GM12878 (cell line): ENCODE measurements around the gene NMNAT3. TPM values are rescaled to one million over a fixed set of nuclear protein-coding genes. Genes with fewer than 3 reads are reported as not detected.

ENCODE experiments used
- ATAC-seq: fragments of 200-7000 bp; cut with Tn5 transposase; 3 replicates; pipeline ENCODE4 v1.9.1; 2020; ENCODE audit warnings: mild to moderate bottlenecking, moderate library complexity
- BruUV-seq: library from RNA; stranded (reverse); fragments of 400-500 nt; replicated peaks from 2 replicates; lab custom pipeline; 2021; lab: Mats Ljungman, UMichigan
- CTCF ChIA-PET: fragments of 300-600 bp; sonication (Branson Sonifier 250); formaldehyde crosslinking; extraction: SDS; loops from one replicate; lab custom pipeline; 2021; ENCODE audit warnings: inconsistent platforms; lab: Yijun Ruan, JAX
- POLR2A ChIA-PET: fragments of 350-600 bp; formaldehyde crosslinking; extraction: SDS; loops from one replicate; lab custom pipeline; 2021; ENCODE audit warnings: inconsistent platforms; lab: Charles Lee
- RAD21 ChIA-PET: fragments of 300-600 bp; sonication (Branson Sonifier 250); formaldehyde crosslinking; loops from one replicate; lab custom pipeline; 2023; ENCODE audit warnings: antibody characterized with exemption; ENCODE audit not compliant: unreplicated experiment; lab: Charles Lee
- SMC1A ChIA-PET: fragments of 300-600 bp; sonication (Branson Sonifier 250); formaldehyde crosslinking; loops from one replicate; lab custom pipeline; 2023; ENCODE audit not compliant: unreplicated experiment, uncharacterized antibody; lab: Charles Lee
- DNase-seq: peaks from one replicate; pipeline ENCODE4 v3.0.0-alpha.2; 2011; ENCODE audit warnings: low read depth, low spot score
- FAIRE-seq: peaks from 3 replicates; lab custom pipeline; 2011; peaks lifted over from hg19 to GRCh38; lab: Jason Lieb, UNC
- H2AFZ ChIP-seq: 2 replicates; pipeline ENCODE4 v1.6.0; 2011; ENCODE audit warnings: low read depth, low read length, control low read depth; ENCODE audit not compliant: control insufficient read depth
- H3K27ac ChIP-seq: 2 replicates; pipeline ENCODE4 v1.5.1; 2011; ENCODE audit warnings: control low read depth; ENCODE audit not compliant: control insufficient read depth, insufficient read depth
- H3K27me3 ChIP-seq, 2 experiments: replicated peaks in 1 of 2; 2 replicates each; pipeline versions ENCODE4 v1.6.0 to v1.6.1; 2011; ENCODE audit warnings: low read length in 1 of 2; ENCODE audit not compliant: control insufficient read depth in 2 of 2, insufficient read depth in 2 of 2
- H3K36me3 ChIP-seq, 2 experiments: 2 replicates each; pipeline ENCODE4 v1.5.1; 2011; ENCODE audit warnings: low read length in 1 of 2; ENCODE audit not compliant: control insufficient read depth in 2 of 2, insufficient read depth in 2 of 2
- H3K4me1 ChIP-seq: 2 replicates; pipeline ENCODE4 v1.6.1; 2011; ENCODE audit warnings: mild to moderate bottlenecking, low read length, moderate library complexity, mixed read lengths; ENCODE audit not compliant: control insufficient read depth, insufficient read depth
- H3K4me2 ChIP-seq: 2 replicates; pipeline ENCODE4 v1.6.0; 2011; ENCODE audit warnings: control low read depth; ENCODE audit not compliant: control insufficient read depth, insufficient read depth
- H3K4me3 ChIP-seq: fragments of 200-600 bp; sonication (generic); 2 replicates; pipeline ENCODE4 v1.5.1; 2016
- H3K79me2 ChIP-seq: 2 replicates; pipeline ENCODE4 v1.6.0; 2011; ENCODE audit warnings: low read length; ENCODE audit not compliant: control insufficient read depth, insufficient read depth
- H3K9ac ChIP-seq: 2 replicates; pipeline ENCODE4 v1.8.0; 2011; ENCODE audit warnings: low read length, control low read depth, mixed read lengths; ENCODE audit not compliant: control insufficient read depth, insufficient read depth
- H3K9me3 ChIP-seq: replicated peaks from 3 replicates; pipeline ENCODE4 v1.5.1; 2011; ENCODE audit warnings: mild to moderate bottlenecking, low read length; ENCODE audit not compliant: control insufficient read depth, insufficient read depth
- H4K20me1 ChIP-seq: 2 replicates; pipeline ENCODE4 v1.6.0; 2011; ENCODE audit not compliant: control insufficient read depth, insufficient read depth
- ATF3 ChIP-seq: IDR thresholded peaks from 2 replicates; pipeline ENCODE4 v1.6.1; 2011; ENCODE audit warnings: low read depth, mild to moderate bottlenecking, low read length, moderate library complexity, borderline replicate concordance; ENCODE audit errors: extremely low read depth
- EGR1 ChIP-seq, 2 experiments: IDR thresholded peaks; 1 replicate in 1 of 2; 2 replicates in 1 of 2; pipeline ENCODE4 v1.6.1; 2011 to 2012; ENCODE audit warnings: low read depth in 2 of 2, low read length in 2 of 2, borderline replicate concordance in 1 of 2, mild to moderate bottlenecking in 1 of 2, moderate library complexity in 1 of 2
- FOXK2 ChIP-seq: fragments of 450-650 bp; IDR thresholded peaks from 2 replicates; pipeline ENCODE4 v1.6.1; 2017; ENCODE audit warnings: mild to moderate bottlenecking, moderate library complexity
- GATAD2B ChIP-seq: fragments of 450-650 bp; conservative IDR thresholded peaks from 2 replicates; pipeline ENCODE4 v1.6.1; 2017; ENCODE audit warnings: low read depth, mild to moderate bottlenecking, moderate library complexity
- JUNB ChIP-seq: IDR thresholded peaks from 2 replicates; pipeline ENCODE4 v1.6.1; 2016; ENCODE audit warnings: antibody characterized with exemption, mild to moderate bottlenecking
- PBX3 ChIP-seq: IDR thresholded peaks from 2 replicates; pipeline ENCODE4 v1.6.1; 2011; ENCODE audit warnings: mild to moderate bottlenecking, low read depth, low read length, moderate library complexity; ENCODE audit not compliant: insufficient replicate concordance
- RB1 ChIP-seq: fragments of 450-650 bp; formaldehyde crosslinking; IDR thresholded peaks from 2 replicates; pipeline ENCODE4 v1.6.1; 2017; ENCODE audit warnings: mild to moderate bottlenecking, borderline replicate concordance
- RUNX3 ChIP-seq: IDR thresholded peaks from 2 replicates; pipeline ENCODE4 v1.6.1; 2012; ENCODE audit warnings: low read length, inconsistent platforms
- ZBTB33 ChIP-seq: fragments of 450-650 bp; IDR thresholded peaks from 2 replicates; pipeline ENCODE4 v1.6.1; 2017; ENCODE audit warnings: mild to moderate bottlenecking
- ZBTB40 ChIP-seq: fragments of 450-650 bp; IDR thresholded peaks from 2 replicates; pipeline ENCODE4 v1.6.1; 2016; ENCODE audit warnings: mild to moderate bottlenecking, moderate library complexity, borderline replicate concordance
- ZNF207 ChIP-seq: fragments of 450-650 bp; IDR thresholded peaks from 2 replicates; pipeline ENCODE4 v1.6.1; 2014; ENCODE audit warnings: antibody characterized with exemption, mild to moderate bottlenecking, borderline replicate concordance
- ZNF24 ChIP-seq: fragments of 450-650 bp; IDR thresholded peaks from 2 replicates; pipeline ENCODE4 v1.6.1; 2017; ENCODE audit warnings: antibody characterized with exemption, mild to moderate bottlenecking
- ZNF384 ChIP-seq: IDR thresholded peaks from 2 replicates; pipeline ENCODE4 v1.6.1; 2012; ENCODE audit warnings: low read depth, mild to moderate bottlenecking, low read length, improper control_type of control experiment, borderline replicate concordance
- in situ Hi-C: fragments of 300-500 bp; cut with MboI; formaldehyde crosslinking; loops from 9 replicates; pipeline ENCODE4 v1.14.3; 2018; ENCODE audit warnings: mixed read lengths
- intact Hi-C: fragments of 100-400 bp; cut with micrococcal nuclease; formaldehyde crosslinking; loops from one replicate; pipeline ENCODE4 v1.14.2; 2022; ENCODE audit not compliant: unreplicated experiment
- polyA plus RNA-seq, 11 experiments: library from polyadenylated mRNA; depleted of rRNA in 4 of 11; unstranded in 6 of 11; stranded (reverse) in 5 of 11; fragments of >200 nt; fragmentation: Nextera tagmentation in 4 of 11; fragmentation: Illumina TruSeq in 1 of 11; extraction: Ambion mirVana in 4 of 11; extraction: Trizol in 1 of 11; gene quantifications; 1 replicate in 1 of 11; 2 replicates in 10 of 11; pipeline versions ENCODE4 v1.2.1 to v1.2.3, GENCODE V29; 2011 to 2016; ENCODE audit warnings: inconsistent platforms in 2 of 11, missing spikeins in 2 of 11, low read depth in 1 of 11
- total RNA-seq, 4 experiments: library from RNA; depleted of rRNA in 3 of 4; stranded (reverse); fragments of >200 nt in 3 of 4; fragmentation: Illumina TruSeq in 1 of 4; extraction: Trizol in 1 of 4; gene quantifications; 2 replicates each; pipeline versions ENCODE4 v1.2.1 to v1.2.3, GENCODE V29; 2013 to 2021

NMNAT3 gene
- total and polyA plus RNA-seq, 10 of the 15 experiments (the other 5 are each of a cell fraction or from before 2014, with no cell fraction given) = under 0.01 to 0.92 (median 0.08) TPM; not detected in 4

GRCh38 chr3:139670196-139670595 is 7.6 kb downstream of the NMNAT3 start (continued):
- TF ChIP-seq ZBTB33 (no peak), FOXK2 (no peak), ZBTB40 (no peak)

GRCh38 chr3:139668332-139668731 is 9.4 kb downstream of the NMNAT3 start:
- H2AFZ ChIP-seq = no peak overlapping the region
- ChIA-PET SMC1A (no interaction called here), RAD21 (no interaction called here), CTCF (no interaction called here), POLR2A (no interaction called here)
- no TSS peak for BruUV-seq
- H3K36me3 ChIP-seq = no peaks in the 10 kb centered on the region
- intact Hi-C loops (no loop called here), in situ Hi-C loops (no loop called here)
- no peak overlapping the region for H3K4me3 ChIP-seq
- no peaks in the 10 kb centered on the region for H3K79me2 ChIP-seq
- DNase-seq = no peak
- H4K20me1 ChIP-seq = no peaks in the 10 kb centered on the region
- H3K27me3 ChIP-seq = peaks cover 0 to 2% of the 10 kb centered on the region in 2 experiments; a peak in 1 of 4 replicates
- H3K4me2 ChIP-seq = no peak overlapping the region
- no peak overlapping the region for H3K27ac ChIP-seq
- H3K4me1 ChIP-seq = no peaks in the 10 kb centered on the region
- no peak for ATAC-seq
- FAIRE-seq = no peak
- no peaks in the 10 kb centered on the region for H3K9me3 ChIP-seq
- no peak overlapping the region for H3K9ac ChIP-seq
- TF ChIP-seq EGR1 (IDR thresholded peaks at IDR 0.05; ENCODE audit: borderline replicate concordance in 1 of 2, low read depth in 2 of 2, low read length in 2 of 2) (no peak), JUNB (no peak), RB1 (no peak), GATAD2B (no peak), PBX3 (no peak), ZBTB33 (no peak), ZNF24 (no peak), ZNF384 (no peak), ATF3 (no peak), ZNF207 (no peak), RUNX3 (no peak)
